ENCODE results near the gene SIX3. TPM values are rescaled to one million over a fixed set of nuclear protein-coding genes. Genes with fewer than 3 reads are reported as not detected.

Gene SIX3
- total RNA-seq, result not detected in 2 replicates

GRCh38 chr2:44941551-44942234 lies at the start of gene SIX3:
Gene SIX3, plus strand, starts transcription at chr2:44941702. Its CDS starts 403 bp downstream, at chr2:44942105.

Other genes with a start within 250 kb of the SIX3 start
- gene SIX2, start 67.8 kb downstream of the SIX3 start, total RNA-seq, result 3.9 and 6.2 TPM in 2 replicates

Data from smooth muscle cell of the pulmonary artery (primary cell).